ENCODE measurements around the gene RPL37. TPM values are rescaled to one million over a fixed set of nuclear protein-coding genes. Genes with fewer than 3 reads are reported as not detected.

RPL37 gene
- total RNA-seq, 4 donors from 2014 or later: 64.0 to 132 (median 91.4) TPM

DNA sequence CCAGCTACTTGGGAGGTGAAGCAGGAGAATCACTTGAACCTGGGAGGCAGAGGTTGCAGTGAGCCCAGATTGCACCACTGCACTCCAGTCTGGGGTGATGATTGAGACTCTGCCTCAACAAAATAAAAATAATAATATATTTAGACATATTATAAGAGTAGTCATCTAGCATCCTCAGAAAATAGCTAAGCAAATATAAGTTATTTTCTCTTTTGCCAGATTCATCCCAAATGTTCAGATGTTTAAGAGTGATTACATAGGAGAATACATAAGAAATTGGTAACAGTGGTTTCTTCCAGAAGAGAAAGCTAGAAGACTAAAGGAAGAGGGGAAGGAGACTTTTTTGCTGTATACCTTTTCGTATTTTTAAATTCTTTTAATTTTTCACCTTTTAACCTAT lies 56.9 kb downstream of the RPL37 start:
- ATAC-seq: no peak
- H3K4me3 ChIP-seq: no peak overlapping the region
- no peak overlapping the region for H3K27ac ChIP-seq
- TF ChIP-seq POLR2AphosphoS5 (IDR thresholded peaks at IDR 0.05) (no peak), EP300 (IDR thresholded peaks at IDR 0.05) (no peak), POLR2A (IDR thresholded peaks at IDR 0.05) (no peak)
- TF ChIP-seq, protein P1, sequence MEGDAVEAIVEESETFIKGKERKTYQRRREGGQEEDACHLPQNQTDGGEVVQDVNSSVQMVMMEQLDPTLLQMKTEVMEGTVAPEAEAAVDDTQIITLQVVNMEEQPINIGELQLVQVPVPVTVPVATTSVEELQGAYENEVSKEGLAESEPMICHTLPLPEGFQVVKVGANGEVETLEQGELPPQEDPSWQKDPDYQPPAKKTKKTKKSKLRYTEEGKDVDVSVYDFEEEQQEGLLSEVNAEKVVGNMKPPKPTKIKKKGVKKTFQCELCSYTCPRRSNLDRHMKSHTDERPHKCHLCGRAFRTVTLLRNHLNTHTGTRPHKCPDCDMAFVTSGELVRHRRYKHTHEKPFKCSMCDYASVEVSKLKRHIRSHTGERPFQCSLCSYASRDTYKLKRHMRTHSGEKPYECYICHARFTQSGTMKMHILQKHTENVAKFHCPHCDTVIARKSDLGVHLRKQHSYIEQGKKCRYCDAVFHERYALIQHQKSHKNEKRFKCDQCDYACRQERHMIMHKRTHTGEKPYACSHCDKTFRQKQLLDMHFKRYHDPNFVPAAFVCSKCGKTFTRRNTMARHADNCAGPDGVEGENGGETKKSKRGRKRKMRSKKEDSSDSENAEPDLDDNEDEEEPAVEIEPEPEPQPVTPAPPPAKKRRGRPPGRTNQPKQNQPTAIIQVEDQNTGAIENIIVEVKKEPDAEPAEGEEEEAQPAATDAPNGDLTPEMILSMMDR (IDR thresholded peaks at IDR 0.05): no peak
- H3K36me3 ChIP-seq: peaks cover 0 to 44% of the 10 kb centered on the region in 2 donors
- no peaks in the 10 kb centered on the region for H3K27me3 ChIP-seq
- no peaks in the 10 kb centered on the region for H3K9me3 ChIP-seq
- H3K4me1 ChIP-seq: peaks cover 7 to 34% (median 11%) of the 10 kb centered on the region in 3 donors
- 100% methylated on average over 1 of the region's 1 CpG for WGBS, 2 donors (ENCODE audit: low coverage in 1 of 2)

- H3K4me1 ChIP-seq: peaks cover under 1 to 22% (median 9%) of the 10 kb centered on the region in 3 donors
- no peak for ATAC-seq
- peaks cover 0 to 59% of the 10 kb centered on the region in 2 donors for H3K36me3 ChIP-seq
- H3K9me3 ChIP-seq: no peaks in the 10 kb centered on the region
- TF ChIP-seq EP300 (IDR thresholded peaks at IDR 0.05): no peak
- H3K4me3 ChIP-seq: no peak overlapping the region
- no peaks in the 10 kb centered on the region for H3K27me3 ChIP-seq
- H3K27ac ChIP-seq: no peak overlapping the region
- 100% methylated on average over 1 of the region's 1 CpG for WGBS, 2 donors (ENCODE audit: low coverage in 1 of 2)
Observed at GRCh38 chr5:40776658-40776977, 58.4 kb downstream of the RPL37 start.

DNA sequence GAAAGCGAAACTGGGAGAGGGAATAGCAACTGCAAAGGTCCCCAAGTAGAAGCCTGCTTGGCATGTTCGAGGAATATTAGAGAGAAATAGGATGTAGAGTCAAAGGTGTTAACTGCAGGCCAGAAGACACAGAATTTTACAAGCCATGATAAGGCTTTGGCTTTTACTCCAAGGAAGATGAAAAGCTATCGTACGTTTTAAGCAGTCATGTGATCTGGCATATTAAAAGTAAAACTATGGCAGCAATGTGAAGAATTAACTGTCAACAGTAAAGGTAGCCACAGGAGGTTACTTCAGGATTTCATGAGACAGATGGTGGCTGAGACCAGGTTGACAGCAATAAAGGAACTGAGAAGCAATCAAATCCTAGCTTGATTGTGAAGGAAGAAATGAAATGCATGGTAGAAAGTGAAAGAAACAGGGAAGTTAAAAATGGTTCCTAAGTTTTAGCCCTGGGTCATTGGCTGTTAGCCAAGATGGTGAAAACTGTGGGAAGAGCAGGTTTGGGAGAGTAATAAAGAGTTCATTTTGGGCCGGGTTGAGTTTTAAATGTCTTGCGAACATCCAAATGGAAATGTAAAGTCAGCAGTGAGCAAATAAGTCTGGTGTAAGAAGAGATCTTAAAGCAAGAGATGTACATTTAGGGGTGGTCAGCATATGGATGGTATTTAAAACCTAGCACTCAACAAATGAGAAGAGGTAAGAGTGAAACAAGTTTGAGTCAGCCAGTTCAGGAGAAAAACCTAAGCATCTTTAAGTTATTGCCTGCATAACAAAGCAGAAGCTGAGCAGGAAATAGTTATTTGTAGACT lies 59.0 kb downstream of the RPL37 start:
- no peak for ATAC-seq

More for the DNA sequence above, 59.0 kb downstream of the RPL37 start:
- Histone ChIP-seq H3K4me1 (peaks cover 0 to 16% (median 6%) of the 10 kb centered on the region in 3 donors), H3K9me3 (no peaks in the 10 kb centered on the region), H3K27me3 (no peaks in the 10 kb centered on the region), H3K4me3 (no peak overlapping the region), H3K27ac (no peak overlapping the region), H3K36me3 (peaks cover 0 to 65% of the 10 kb centered on the region in 2 donors)
- TF ChIP-seq POLR2AphosphoS5 (IDR thresholded peaks at IDR 0.05) (no peak), EP300 (IDR thresholded peaks at IDR 0.05) (no peak), POLR2A (IDR thresholded peaks at IDR 0.05) (no peak)
- TF ChIP-seq, protein P1 (IDR thresholded peaks at IDR 0.05): no peak
- WGBS, 2 donors (ENCODE audit: low coverage in 1 of 2): 65 to 67% methylated on average over 6 of the region's 6 CpGs

Small RNA genes within 50 kb of the gene (small RNA-seq; reads per million reads assigned to genes)
- gene RF00191: 0 reads per million in 4 donors
- 21.7 to 63.4 (median 31.0) reads per million in 4 donors for gene SNORD72

Other genes starting within 250 kb of the RPL37 start
- 10 to 100 TPM; 10.1 to 30.1 (median 27.0) TPM for gene PTGER4, start 155.3 kb downstream of the RPL37 start, total RNA-seq
- gene TTC33, start 79.3 kb downstream of the RPL37 start, total RNA-seq: 10 to 100 TPM; 23.2 to 27.7 (median 25.8) TPM
- 100 to 1,000 TPM in 2 of 4 donors, 10 to 100 TPM in 2; 66.5 to 113 (median 97.9) TPM for gene PRKAA1, start 36.8 kb downstream of the RPL37 start, total RNA-seq
- gene CARD6, start 6.1 kb upstream of the RPL37 start, total RNA-seq: 10 to 100 TPM in 1 of 4 donors, 1 to 10 TPM in 3; 4.8 to 13.6 (median 8.5) TPM
- gene C7, start 74.3 kb upstream of the RPL37 start, total RNA-seq: 100 to 1,000 TPM; 396 to 929 (median 694) TPM
- not detected for gene MROH2B, start 236.1 kb upstream of the RPL37 start, total RNA-seq